Fibroblast of villous mesenchyme (primary cell): Measurements from ENCODE around the gene REEP2. TPM values are rescaled to one million over a fixed set of nuclear protein-coding genes. Genes with fewer than 3 reads are reported as not detected.

Experiments
- DNase-seq: peaks from one replicate; pipeline ENCODE4 v3.0.0-alpha.2; 2010; ENCODE audit warnings: low read depth
- H3K4me3 ChIP-seq: 2 replicates; pipeline ENCODE4 v1.5.1; 2011; ENCODE audit warnings: low read depth, mild to moderate bottlenecking, low read length
- CTCF ChIP-seq: IDR thresholded peaks from 2 replicates; pipeline ENCODE4 v1.5.1; 2012; ENCODE audit warnings: low read depth, mild to moderate bottlenecking, low read length; ENCODE audit not compliant: insufficient read depth
- total RNA-seq: library from RNA; depleted of rRNA; stranded (reverse); fragments of >200 nt; gene quantifications from 2 replicates; pipeline ENCODE4 v1.2.3, GENCODE V29; 2012

Gene REEP2
- total RNA-seq, 1 donor, result 13.0 TPM

- H3K4me3 ChIP-seq, result no peak overlapping the region
- no peak for TF ChIP-seq CTCF
- DNase-seq, result no peak
These were observed 20.4 kb upstream of the REEP2 start for GRCh38 chr5:138418444-138418843.

GRCh38 chr5:138425079-138425478, 13.8 kb upstream of the REEP2 start:
- no peak overlapping the region for H3K4me3 ChIP-seq
- DNase-seq, result no peak
- no peak for TF ChIP-seq CTCF

GRCh38 chr5:138435943-138436342, 2.9 kb upstream of the REEP2 start:
- TF ChIP-seq CTCF, result no peak
- no peak for DNase-seq
- H3K4me3 ChIP-seq, result no peak overlapping the region

GRCh38 chr5:138438003-138438723, 694 bp upstream of the REEP2 start:
- no peak for TF ChIP-seq CTCF
- peak overlapping the region; percentile 57 for H3K4me3 ChIP-seq
- DNase-seq, result no peak

- no peak for DNase-seq
- H3K4me3 ChIP-seq, result peak overlapping the region; percentile 63
- TF ChIP-seq CTCF, result no peak
These were observed 761 bp downstream of the REEP2 start for GRCh38 chr5:138439477-138440158.

- TF ChIP-seq CTCF, result no peak
- DNase-seq, result no peak
- no peak overlapping the region for H3K4me3 ChIP-seq
These were observed 1.6 kb downstream of the REEP2 start for GRCh38 chr5:138440159-138441073.
